ENCODE results near the gene ACER1.
"Not testable (repeated sequence)": the region's sequence is repeated elsewhere in the genome, so short reads cannot be mapped to it uniquely, and the experiment has no call there.

Gene ACER1

GRCh38 chr19:6355321-6356040 lies 22.1 kb upstream of the ACER1 start:
- DNase-seq (ENCODE audit: low spot score): not testable (repeated sequence)

GRCh38 chr19:6354098-6354674 lies 20.8 kb upstream of the ACER1 start:
- DNase-seq (ENCODE audit: low spot score): no peak

- DNase-seq (ENCODE audit: low spot score): no peak
These were observed 19.2 kb upstream of the ACER1 start for GRCh38 chr19:6352381-6353165.

- DNase-seq (ENCODE audit: low spot score): no peak
These were observed 17.3 kb upstream of the ACER1 start for GRCh38 chr19:6350688-6351087.

- not testable (repeated sequence) for DNase-seq (ENCODE audit: low spot score)
These were observed 15.9 kb upstream of the ACER1 start for GRCh38 chr19:6349271-6349670.

- no peak for DNase-seq (ENCODE audit: low spot score)
These were observed 10.1 kb upstream of the ACER1 start for GRCh38 chr19:6343462-6343861.

GRCh38 chr19:6340493-6341201 lies 7.2 kb upstream of the ACER1 start:
- DNase-seq (ENCODE audit: low spot score): no peak

- no peak for DNase-seq (ENCODE audit: low spot score)
These were observed 1.3 kb upstream of the ACER1 start for GRCh38 chr19:6334490-6335285.

GRCh38 chr19:6326815-6327214 lies 6.6 kb downstream of the ACER1 start:
- no peak for DNase-seq (ENCODE audit: low spot score)

- no peak for DNase-seq (ENCODE audit: low spot score)
These were observed 7.8 kb downstream of the ACER1 start for GRCh38 chr19:6325614-6326013.

GRCh38 chr19:6324757-6325156 lies 8.7 kb downstream of the ACER1 start:
- no peak for DNase-seq (ENCODE audit: low spot score)

GRCh38 chr19:6322284-6322683 lies 11.1 kb downstream of the ACER1 start:
- DNase-seq (ENCODE audit: low spot score): no peak

GRCh38 chr19:6319376-6319775 lies 14.0 kb downstream of the ACER1 start:
- no peak for DNase-seq (ENCODE audit: low spot score)

GRCh38 chr19:6318772-6319171 lies 14.6 kb downstream of the ACER1 start:
- no peak for DNase-seq (ENCODE audit: low spot score)

GRCh38 chr19:6315646-6316045 lies 17.8 kb downstream of the ACER1 start:
- not testable (repeated sequence) for DNase-seq (ENCODE audit: low spot score)

- no peak for DNase-seq (ENCODE audit: low spot score)
These were observed 19.9 kb downstream of the ACER1 start for GRCh38 chr19:6313398-6313969.

GRCh38 chr19:6312018-6312417 lies 21.4 kb downstream of the ACER1 start:
- DNase-seq (ENCODE audit: low spot score): no peak

GRCh38 chr19:6298413-6298812 lies 35.0 kb downstream of the ACER1 start:
- no peak for DNase-seq (ENCODE audit: low spot score)

GRCh38 chr19:6297202-6297601 lies 36.2 kb downstream of the ACER1 start:
- DNase-seq (ENCODE audit: low spot score): no peak

- no peak for DNase-seq (ENCODE audit: low spot score)
These were observed 41.4 kb downstream of the ACER1 start for GRCh38 chr19:6292006-6292405.

GRCh38 chr19:6288737-6289136 lies 44.7 kb downstream of the ACER1 start:
- no peak for DNase-seq (ENCODE audit: low spot score)
